ENCODE data around the gene KLK4. TPM values are rescaled to one million over a fixed set of nuclear protein-coding genes. Genes with fewer than 3 reads are reported as not detected.

The KLK4 gene
- total RNA-seq, 2 experiments from 2014 or later: not detected

GRCh38 chr19:50876456-50876855, 34.7 kb downstream of the KLK4 start:
- Mint-ChIP-seq H3K27ac (no peak overlapping the region), H3K4me1 (no peaks in the 10 kb centered on the region), H3K4me3 (no peak overlapping the region), H3K9me3 (no peaks in the 10 kb centered on the region), H3K27me3 (peaks cover 34% of the 10 kb centered on the region), H3K36me3 (no peaks in the 10 kb centered on the region)
- DNase-seq: no peak

- Mint-ChIP-seq H3K27ac (no peak overlapping the region), H3K9me3 (no peaks in the 10 kb centered on the region), H3K4me1 (no peaks in the 10 kb centered on the region), H3K36me3 (no peaks in the 10 kb centered on the region), H3K27me3 (peaks cover 39% of the 10 kb centered on the region), H3K4me3 (no peak overlapping the region)
- no peak for DNase-seq
Measured at GRCh38 chr19:50875795-50876422, 35.3 kb downstream of the KLK4 start.

- H3K36me3 Mint-ChIP-seq: no peaks in the 10 kb centered on the region
- peaks cover 1% of the 10 kb centered on the region for H3K4me1 Mint-ChIP-seq
- H3K4me3 Mint-ChIP-seq: no peak overlapping the region
- peaks cover 37% of the 10 kb centered on the region for H3K27me3 Mint-ChIP-seq
- no peak overlapping the region for H3K27ac Mint-ChIP-seq
- peaks cover 1% of the 10 kb centered on the region for H3K9me3 Mint-ChIP-seq
- DNase-seq: no peak
Measured at GRCh38 chr19:50874211-50874610, 37.0 kb downstream of the KLK4 start.

- H3K27ac Mint-ChIP-seq: no peak within 1 kb of the TSS
- H3K4me3 Mint-ChIP-seq: no peak within 1 kb of the TSS
- DNase-seq: no peak
- peaks cover 1% of the 10 kb centered on the region for H3K9me3 Mint-ChIP-seq
- peaks cover 31% of the 10 kb centered on the region for H3K27me3 Mint-ChIP-seq
- peaks cover 1% of the 10 kb centered on the region for H3K4me1 Mint-ChIP-seq
- H3K36me3 Mint-ChIP-seq: no peaks in the 10 kb centered on the region
Measured at GRCh38 chr19:50873056-50873455, 38.1 kb downstream of the KLK4 start, which contains the start of gene KLK2. Gene KLK2 (plus strand): TSS chr19:50873439. CDS start chr19:50873474, 35 bp downstream.

- H3K4me3 Mint-ChIP-seq: no peak overlapping the region
- peaks cover 1% of the 10 kb centered on the region for H3K9me3 Mint-ChIP-seq
- peaks cover 38% of the 10 kb centered on the region for H3K27me3 Mint-ChIP-seq
- H3K4me1 Mint-ChIP-seq: peaks cover 1% of the 10 kb centered on the region
- no peaks in the 10 kb centered on the region for H3K36me3 Mint-ChIP-seq
- peak; percentile 50 for DNase-seq
- no peak overlapping the region for H3K27ac Mint-ChIP-seq
Measured at GRCh38 chr19:50870417-50871089, 40.6 kb downstream of the KLK4 start.

- H3K27ac Mint-ChIP-seq: no peak overlapping the region
- H3K36me3 Mint-ChIP-seq: no peaks in the 10 kb centered on the region
- no peak overlapping the region for H3K4me3 Mint-ChIP-seq
- peaks cover 1% of the 10 kb centered on the region for H3K9me3 Mint-ChIP-seq
- DNase-seq: no peak
- peaks cover 1% of the 10 kb centered on the region for H3K4me1 Mint-ChIP-seq
- H3K27me3 Mint-ChIP-seq: peaks cover 45% of the 10 kb centered on the region
Measured at GRCh38 chr19:50869479-50869878, 41.7 kb downstream of the KLK4 start.

- Mint-ChIP-seq H3K9me3 (no peaks in the 10 kb centered on the region), H3K27me3 (peaks cover 60% of the 10 kb centered on the region), H3K36me3 (no peaks in the 10 kb centered on the region), H3K4me1 (no peaks in the 10 kb centered on the region), H3K4me3 (no peak overlapping the region), H3K27ac (no peak overlapping the region)
- no peak for DNase-seq
Measured at GRCh38 chr19:50861496-50862286, 49.5 kb downstream of the KLK4 start.

GRCh38 chr19:50861010-50861409, 50.2 kb downstream of the KLK4 start:
- Mint-ChIP-seq H3K4me1 (no peaks in the 10 kb centered on the region), H3K36me3 (no peaks in the 10 kb centered on the region), H3K9me3 (no peaks in the 10 kb centered on the region), H3K27ac (no peak overlapping the region), H3K27me3 (peaks cover 60% of the 10 kb centered on the region), H3K4me3 (no peak overlapping the region)
- no peak for DNase-seq

- no peaks in the 10 kb centered on the region for H3K4me1 Mint-ChIP-seq
- no peak overlapping the region for H3K4me3 Mint-ChIP-seq
- H3K9me3 Mint-ChIP-seq: no peaks in the 10 kb centered on the region
- DNase-seq: no peak
- no peak overlapping the region for H3K27ac Mint-ChIP-seq
- no peaks in the 10 kb centered on the region for H3K36me3 Mint-ChIP-seq
- peaks cover 64% of the 10 kb centered on the region for H3K27me3 Mint-ChIP-seq
Measured at GRCh38 chr19:50859849-50860248, 51.3 kb downstream of the KLK4 start.

- H3K27me3 Mint-ChIP-seq: peaks cover 70% of the 10 kb centered on the region
- H3K9me3 Mint-ChIP-seq: no peaks in the 10 kb centered on the region
- H3K4me1 Mint-ChIP-seq: no peaks in the 10 kb centered on the region
Measured at GRCh38 chr19:50858886-50859285, 52.3 kb downstream of the KLK4 start.

GRCh38 chr19:50857366-50857765, 53.8 kb downstream of the KLK4 start:
- DNase-seq: no peak
- no peak overlapping the region for H3K4me3 Mint-ChIP-seq
- no peaks in the 10 kb centered on the region for H3K36me3 Mint-ChIP-seq
- no peaks in the 10 kb centered on the region for H3K9me3 Mint-ChIP-seq
- H3K27me3 Mint-ChIP-seq: peaks cover 70% of the 10 kb centered on the region
- H3K27ac Mint-ChIP-seq: no peak overlapping the region
- H3K4me1 Mint-ChIP-seq: no peaks in the 10 kb centered on the region

More at GRCh38 chr19:50858886-50859285, 52.3 kb downstream of the KLK4 start:
- Mint-ChIP-seq H3K4me3 (no peak overlapping the region), H3K36me3 (no peaks in the 10 kb centered on the region), H3K27ac (no peak overlapping the region)
- no peak for DNase-seq

Other genes with a start within 250 kb of the KLK4 start
- gene SHANK1, start 191.6 kb downstream of the KLK4 start, total RNA-seq: under 1 TPM; 0.04 to 0.12 TPM
- gene CLEC11A, start 188.0 kb downstream of the KLK4 start, total RNA-seq: 1 to 10 TPM; 2.2 to 3.1 TPM
- gene GPR32, start 140.9 kb downstream of the KLK4 start, total RNA-seq: not detected
- gene ACP4, start 121.0 kb downstream of the KLK4 start, total RNA-seq: not detected
- 1 to 10 TPM in 1 of 2 experiments, under 1 TPM in 1; 0.60 to 1.1 TPM for gene KLK1, start 87.6 kb downstream of the KLK4 start, total RNA-seq
- gene KLK15, start 77.8 kb downstream of the KLK4 start, total RNA-seq: not detected
- gene KLK3, start 56.5 kb downstream of the KLK4 start, total RNA-seq: not detected
- gene KLK2, start 38.0 kb downstream of the KLK4 start, total RNA-seq: under 1 TPM; 0.38 to 0.45 TPM
- gene KLK5, start 41.6 kb upstream of the KLK4 start, total RNA-seq: not detected
- gene KLK6, start 58.2 kb upstream of the KLK4 start, total RNA-seq: not detected
- not detected for gene KLK7, start 72.5 kb upstream of the KLK4 start, total RNA-seq
- not detected for gene KLK8, start 90.2 kb upstream of the KLK4 start, total RNA-seq
- not detected for gene KLK10, start 108.3 kb upstream of the KLK4 start, total RNA-seq
- not detected for gene KLK11, start 115.2 kb upstream of the KLK4 start, total RNA-seq
- not detected for gene KLK12, start 123.6 kb upstream of the KLK4 start, total RNA-seq
- gene KLK13, start 153.7 kb upstream of the KLK4 start, total RNA-seq: not detected
- gene KLK14, start 171.5 kb upstream of the KLK4 start, total RNA-seq: under 1 TPM; 0.30 to 0.31 TPM
- 10 to 100 TPM; 10.9 to 11.4 TPM for gene CTU1, start 197.0 kb upstream of the KLK4 start, total RNA-seq
- 1 to 10 TPM; 1.3 to 1.6 TPM for gene SIGLEC9, start 213.5 kb upstream of the KLK4 start, total RNA-seq
- not detected for gene SIGLEC7, start 230.9 kb upstream of the KLK4 start, total RNA-seq

All from activated naive CD8-positive, alpha-beta T cell treated with anti-CD3 and anti-CD28 coated beads for 36 hours (primary cell).